Vagina (tissue), 2 donors: Measurements from ENCODE around the gene LRRIQ1. TPM values are rescaled to one million over a fixed set of nuclear protein-coding genes. Genes with fewer than 3 reads are reported as not detected.
"Not testable (repeated sequence)": the region's sequence is repeated elsewhere in the genome, so short reads cannot be mapped to it uniquely, and the experiment has no call there.

Source experiments
- DNase-seq, 2 donors: peaks; one replicate each; pipeline ENCODE4 v3.0.0-alpha.2; 2017; ENCODE audit errors: extremely low spot score in 2 of 2
- H3K27ac ChIP-seq: fragments of 200-600 bp; sonication (generic); one replicate; pipeline ENCODE4 v1.5.1; 2019
- H3K27me3 ChIP-seq: fragments of 200-600 bp; sonication (generic); one replicate; pipeline ENCODE4 v1.5.1; 2019
- H3K36me3 ChIP-seq, 2 donors: fragments of 200-600 bp; sonication (generic); one replicate each; pipeline ENCODE4 v1.5.1; 2017 to 2019
- H3K4me1 ChIP-seq: fragments of 200-600 bp; sonication (generic); one replicate; pipeline ENCODE4 v1.5.1; 2019
- H3K4me3 ChIP-seq, 2 donors: fragments of 200-600 bp; sonication (generic); 1 replicate in 1 of 2; 2 replicates in 1 of 2; pipeline ENCODE4 v1.5.1; 2016 to 2019
- H3K9me3 ChIP-seq: fragments of 200-600 bp; sonication (generic); one replicate; pipeline ENCODE4 v1.5.1; 2019
- POLR2A ChIP-seq, 2 donors: fragments of 450-650 bp; IDR thresholded peaks; one replicate each; pipeline ENCODE4 v1.6.1; 2017; ENCODE audit warnings: antibody characterized with exemption in 2 of 2, mild to moderate bottlenecking in 2 of 2, moderate library complexity in 2 of 2
- POLR2AphosphoS5 ChIP-seq, 2 donors: sonication (generic); formaldehyde crosslinking; IDR thresholded peaks; one replicate each; pipeline ENCODE4 v1.9.0; 2017; ENCODE audit warnings: antibody characterized with exemption in 2 of 2, mild to moderate bottlenecking in 2 of 2, low read depth in 1 of 2; ENCODE audit not compliant: insufficient read depth in 1 of 2
- intact Hi-C: fragments of 100-400 bp; cut with DNase I; formaldehyde crosslinking; loops from one replicate; pipeline ENCODE4 v1.15.1; 2023
- total RNA-seq: library from RNA; depleted of rRNA; stranded (reverse); fragments of >200 nt; gene quantifications from one replicate; pipeline ENCODE4 v1.2.3, GENCODE V29; 2016
- TF ChIP-seq, protein P1 (sequence below), 3 experiments: fragments of 450-650 bp in 2 of 3; fragments of 200-600 bp in 1 of 3; sonication (generic) in 1 of 3; IDR thresholded peaks; one replicate each; pipeline ENCODE4 v1.5.1; 2017 to 2019; ENCODE audit warnings: antibody characterized with exemption in 3 of 3, mild to moderate bottlenecking in 2 of 3, moderate library complexity in 2 of 3

LRRIQ1 gene
- total RNA-seq, 1 donor from 2014 or later, result 0.25 TPM

DNA sequence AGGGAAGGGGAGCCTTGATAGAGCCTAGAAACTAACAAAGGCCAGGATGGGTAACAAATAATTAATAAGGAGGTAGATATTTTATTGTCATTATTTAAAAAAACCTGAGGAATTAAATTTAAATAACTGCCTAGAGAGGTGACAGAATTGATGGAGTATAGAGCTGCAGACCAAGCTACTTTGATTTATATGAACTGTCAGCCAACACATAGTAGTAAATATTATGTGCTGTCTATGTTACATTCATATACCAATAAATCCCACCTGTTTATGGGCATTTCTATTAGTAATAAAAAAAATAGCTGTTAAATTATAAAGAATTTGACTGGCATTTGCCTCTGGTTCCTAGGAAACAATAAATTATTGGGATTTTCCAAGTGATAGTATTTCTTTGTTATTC lies 37.8 kb upstream of the LRRIQ1 start:
- Histone ChIP-seq H3K27ac (no peak overlapping the region), H3K4me1 (no peaks in the 10 kb centered on the region), H3K4me3 (no peak overlapping the region), H3K9me3 (no peaks in the 10 kb centered on the region), H3K36me3 (no peaks in the 10 kb centered on the region), H3K27me3 (no peaks in the 10 kb centered on the region)
- no peak for DNase-seq
- no peak for TF ChIP-seq POLR2AphosphoS5 (IDR thresholded peaks at IDR 0.05; ENCODE audit: insufficient read depth in 1 of 2, low read depth in 1 of 2)
- TF ChIP-seq, protein P1, sequence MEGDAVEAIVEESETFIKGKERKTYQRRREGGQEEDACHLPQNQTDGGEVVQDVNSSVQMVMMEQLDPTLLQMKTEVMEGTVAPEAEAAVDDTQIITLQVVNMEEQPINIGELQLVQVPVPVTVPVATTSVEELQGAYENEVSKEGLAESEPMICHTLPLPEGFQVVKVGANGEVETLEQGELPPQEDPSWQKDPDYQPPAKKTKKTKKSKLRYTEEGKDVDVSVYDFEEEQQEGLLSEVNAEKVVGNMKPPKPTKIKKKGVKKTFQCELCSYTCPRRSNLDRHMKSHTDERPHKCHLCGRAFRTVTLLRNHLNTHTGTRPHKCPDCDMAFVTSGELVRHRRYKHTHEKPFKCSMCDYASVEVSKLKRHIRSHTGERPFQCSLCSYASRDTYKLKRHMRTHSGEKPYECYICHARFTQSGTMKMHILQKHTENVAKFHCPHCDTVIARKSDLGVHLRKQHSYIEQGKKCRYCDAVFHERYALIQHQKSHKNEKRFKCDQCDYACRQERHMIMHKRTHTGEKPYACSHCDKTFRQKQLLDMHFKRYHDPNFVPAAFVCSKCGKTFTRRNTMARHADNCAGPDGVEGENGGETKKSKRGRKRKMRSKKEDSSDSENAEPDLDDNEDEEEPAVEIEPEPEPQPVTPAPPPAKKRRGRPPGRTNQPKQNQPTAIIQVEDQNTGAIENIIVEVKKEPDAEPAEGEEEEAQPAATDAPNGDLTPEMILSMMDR (IDR thresholded peaks at IDR 0.05), result no peak
- TF ChIP-seq POLR2A (IDR thresholded peaks at IDR 0.05), result no peak
- intact Hi-C loops, result no loop called here

DNA sequence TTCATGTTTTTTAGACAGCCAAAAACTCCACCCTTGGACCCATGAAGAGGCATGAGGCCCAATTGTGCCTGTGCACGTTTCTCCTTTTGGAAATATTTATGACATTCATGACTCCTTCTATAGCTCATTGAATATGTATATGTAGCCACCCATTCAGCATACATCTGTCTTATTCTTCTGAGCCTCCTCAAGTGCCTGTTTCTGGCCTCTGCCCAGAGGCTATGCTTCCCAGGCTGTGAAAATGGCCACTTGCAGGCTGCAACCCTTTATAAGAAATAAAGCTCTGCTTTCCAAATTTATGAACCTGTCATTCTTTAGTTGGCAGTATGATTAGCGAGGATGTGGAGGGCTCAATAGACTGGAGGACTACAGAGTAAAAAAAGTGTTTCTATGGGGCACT lies 35.4 kb upstream of the LRRIQ1 start:
- Histone ChIP-seq H3K9me3 (no peaks in the 10 kb centered on the region), H3K27ac (no peak overlapping the region), H3K4me1 (no peaks in the 10 kb centered on the region), H3K36me3 (no peaks in the 10 kb centered on the region), H3K4me3 (no peak overlapping the region), H3K27me3 (no peaks in the 10 kb centered on the region)
- no peak for TF ChIP-seq POLR2AphosphoS5 (IDR thresholded peaks at IDR 0.05; ENCODE audit: insufficient read depth in 1 of 2, low read depth in 1 of 2)
- TF ChIP-seq, protein P1 (IDR thresholded peaks at IDR 0.05), result no peak
- no peak for DNase-seq
- intact Hi-C loops, result no loop called here

DNA sequence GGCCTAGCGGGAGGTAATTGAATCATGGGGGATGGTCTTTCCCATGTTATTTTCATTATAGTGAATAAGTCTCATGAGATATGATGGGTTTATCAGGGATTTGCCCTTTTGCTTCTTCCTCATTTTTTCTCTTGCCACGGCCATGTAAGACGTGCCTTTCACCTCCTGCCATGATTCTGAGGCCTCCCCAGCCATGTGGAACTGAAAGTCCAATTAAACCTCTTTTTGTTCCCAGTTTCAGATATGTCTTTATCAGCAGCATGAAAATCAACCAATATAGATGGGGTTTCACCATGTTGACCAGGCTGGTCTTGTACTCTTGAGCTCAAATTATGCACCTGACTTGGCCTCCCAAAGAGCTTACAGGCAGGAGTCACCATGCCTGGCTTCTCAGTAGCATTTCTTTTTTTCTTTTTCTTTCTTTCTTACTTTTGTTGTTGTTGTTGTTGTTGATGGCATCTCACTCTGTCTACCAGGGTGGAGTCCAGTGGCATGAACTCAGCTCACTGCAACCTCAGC lies 33.3 kb upstream of the LRRIQ1 start:
- no peak for DNase-seq
- intact Hi-C loops, result no loop called here
- H3K27me3 ChIP-seq, result no peaks in the 10 kb centered on the region
- TF ChIP-seq, protein P1 (IDR thresholded peaks at IDR 0.05), result no peak
- TF ChIP-seq POLR2AphosphoS5 (IDR thresholded peaks at IDR 0.05; ENCODE audit: insufficient read depth in 1 of 2, low read depth in 1 of 2) (no peak), POLR2A (IDR thresholded peaks at IDR 0.05) (no peak)
- no peak overlapping the region for H3K4me3 ChIP-seq
- no peaks in the 10 kb centered on the region for H3K36me3 ChIP-seq
- H3K4me1 ChIP-seq, result no peaks in the 10 kb centered on the region
- H3K27ac ChIP-seq, result no peak overlapping the region
- no peaks in the 10 kb centered on the region for H3K9me3 ChIP-seq

DNA sequence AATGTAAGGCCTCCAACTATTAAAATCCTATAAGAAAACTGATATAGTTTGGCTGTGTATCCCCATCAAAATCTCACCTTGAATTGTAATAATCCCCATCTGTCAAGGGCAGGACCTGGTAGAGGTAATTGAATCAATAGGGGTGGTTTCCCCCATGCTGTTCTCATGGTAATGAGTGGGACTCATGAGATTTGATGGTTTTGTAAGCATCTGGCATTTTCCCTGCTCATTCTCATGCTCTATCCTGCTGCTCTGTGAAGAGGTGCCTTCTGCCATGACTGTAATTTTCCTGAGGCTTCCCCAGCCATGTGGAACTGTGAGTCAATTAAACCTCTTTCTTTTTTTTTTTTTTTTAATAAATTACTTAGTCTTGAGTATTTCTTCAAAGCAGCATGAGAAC lies 31.9 kb upstream of the LRRIQ1 start:
- H3K27ac ChIP-seq, result no peak overlapping the region
- H3K4me3 ChIP-seq, result no peak overlapping the region
- TF ChIP-seq POLR2A (IDR thresholded peaks at IDR 0.05), result no peak
- TF ChIP-seq, protein P1 (IDR thresholded peaks at IDR 0.05), result no peak
- no peak for TF ChIP-seq POLR2AphosphoS5 (IDR thresholded peaks at IDR 0.05; ENCODE audit: insufficient read depth in 1 of 2, low read depth in 1 of 2)
- no peaks in the 10 kb centered on the region for H3K9me3 ChIP-seq
- intact Hi-C loops, result no loop called here
- H3K4me1 ChIP-seq, result peaks cover 3% of the 10 kb centered on the region
- H3K27me3 ChIP-seq, result no peaks in the 10 kb centered on the region
- no peaks in the 10 kb centered on the region for H3K36me3 ChIP-seq
- no peak for DNase-seq

DNA sequence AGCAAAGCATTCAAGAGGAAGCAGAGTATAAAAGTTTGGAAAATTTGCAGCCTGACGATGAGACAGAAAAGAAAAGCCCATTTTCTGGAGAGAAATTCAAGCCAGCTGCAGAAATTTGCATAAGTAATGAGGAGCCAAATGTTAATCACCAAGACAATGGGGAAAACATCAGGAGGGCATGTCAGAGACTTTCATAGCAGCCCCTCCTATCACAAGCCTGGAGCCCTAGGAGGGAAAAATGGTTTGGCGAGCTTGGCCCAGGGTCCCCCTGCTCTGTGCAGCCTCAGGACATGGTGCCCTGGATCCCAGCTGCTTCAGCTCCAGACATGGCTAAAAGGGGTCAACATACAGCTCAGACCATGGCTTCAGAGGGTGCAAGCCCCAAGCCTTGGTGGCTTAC lies 31.1 kb upstream of the LRRIQ1 start:
- H3K36me3 ChIP-seq, H3K27me3 ChIP-seq, DNase-seq, H3K4me3 ChIP-seq, H3K9me3 ChIP-seq, H3K4me1 ChIP-seq, intact Hi-C loops, H3K27ac ChIP-seq: not testable (repeated sequence)

DNA sequence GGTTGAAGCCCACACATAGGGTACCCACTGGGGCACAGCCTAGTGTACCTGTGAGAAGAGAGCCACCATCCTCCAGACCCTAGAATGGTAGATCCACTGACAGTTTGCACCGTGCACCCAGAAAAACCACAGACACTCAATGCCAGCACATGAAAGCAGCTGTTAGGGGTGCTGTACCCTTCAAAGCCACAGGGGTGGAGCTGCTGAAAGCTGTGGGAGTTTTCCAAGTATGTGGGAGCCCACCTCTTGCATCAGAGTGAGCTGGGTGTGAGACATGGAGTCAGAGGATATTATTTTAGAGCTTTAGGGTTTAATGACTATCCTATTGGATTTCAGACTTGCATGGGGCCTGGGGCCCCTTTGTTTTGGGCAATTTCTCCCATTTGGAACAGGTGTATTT lies 30.5 kb upstream of the LRRIQ1 start:
- peaks cover 3% of the 10 kb centered on the region for H3K4me1 ChIP-seq
- H3K27ac ChIP-seq, result no peak overlapping the region
- H3K36me3 ChIP-seq, result no peaks in the 10 kb centered on the region
- no peaks in the 10 kb centered on the region for H3K27me3 ChIP-seq
- no peaks in the 10 kb centered on the region for H3K9me3 ChIP-seq
- H3K4me3 ChIP-seq, result no peak overlapping the region
- no peak for DNase-seq
- intact Hi-C loops, result no loop called here
- TF ChIP-seq, protein P1 (IDR thresholded peaks at IDR 0.05), result no peak
- TF ChIP-seq POLR2A (IDR thresholded peaks at IDR 0.05), result no peak
- no peak for TF ChIP-seq POLR2AphosphoS5 (IDR thresholded peaks at IDR 0.05; ENCODE audit: insufficient read depth in 1 of 2, low read depth in 1 of 2)
